GM19455 (cell line): ENCODE results near the gene GOLGA7B.
"Not testable (repeated sequence)": the region's sequence is repeated elsewhere in the genome, so short reads cannot be mapped to it uniquely, and the experiment has no call there.

Source experiments
- ATAC-seq: cut with Tn5 transposase; IDR thresholded peaks from one replicate; pipeline ENCODE4 v1.9.1; 2021; ENCODE audit not compliant: unreplicated experiment

GOLGA7B gene

DNA sequence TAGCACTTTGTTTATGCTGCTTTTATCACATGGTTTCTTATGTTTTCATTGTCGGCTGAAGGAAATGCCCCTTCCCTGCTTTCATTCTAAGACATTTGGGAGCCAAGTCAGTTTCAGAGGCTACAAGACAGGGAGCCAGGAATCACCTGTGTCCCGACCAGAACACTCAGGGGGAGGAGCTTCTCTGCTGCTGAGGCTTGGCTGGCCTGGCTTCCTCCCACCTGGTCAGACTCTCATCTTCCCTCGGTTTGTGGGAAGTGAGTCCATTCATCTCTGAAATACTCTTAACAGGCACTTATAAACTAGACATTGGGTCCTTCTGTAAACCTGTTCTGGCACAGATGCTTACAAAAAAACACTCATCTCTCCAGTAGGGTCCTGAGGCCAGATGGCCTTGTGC is 19.6 kb upstream of the GOLGA7B start:
- ATAC-seq: no peak

DNA sequence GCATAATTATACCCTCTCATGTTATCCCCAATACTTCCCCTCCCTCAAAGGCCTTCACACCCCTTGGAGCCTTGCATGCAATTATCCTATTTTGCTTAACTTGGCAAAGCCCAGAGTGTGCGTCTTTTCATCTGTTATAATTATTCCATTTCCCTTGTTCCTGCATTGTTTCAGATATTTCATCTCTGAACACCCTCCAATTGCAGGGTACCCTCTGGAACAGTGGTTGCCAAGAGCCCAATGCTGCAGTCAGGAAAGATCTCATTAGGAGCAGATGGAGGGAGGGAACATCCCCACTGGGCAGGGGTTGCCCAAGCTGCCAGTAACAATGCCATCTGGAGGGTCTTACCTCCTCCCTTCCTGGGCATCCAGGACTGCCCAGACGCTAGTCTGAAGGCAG is 18.4 kb upstream of the GOLGA7B start:
- ATAC-seq: no peak

GRCh38 chr10:97836446-97836845 is 13.2 kb upstream of the GOLGA7B start:
- no peak for ATAC-seq

DNA sequence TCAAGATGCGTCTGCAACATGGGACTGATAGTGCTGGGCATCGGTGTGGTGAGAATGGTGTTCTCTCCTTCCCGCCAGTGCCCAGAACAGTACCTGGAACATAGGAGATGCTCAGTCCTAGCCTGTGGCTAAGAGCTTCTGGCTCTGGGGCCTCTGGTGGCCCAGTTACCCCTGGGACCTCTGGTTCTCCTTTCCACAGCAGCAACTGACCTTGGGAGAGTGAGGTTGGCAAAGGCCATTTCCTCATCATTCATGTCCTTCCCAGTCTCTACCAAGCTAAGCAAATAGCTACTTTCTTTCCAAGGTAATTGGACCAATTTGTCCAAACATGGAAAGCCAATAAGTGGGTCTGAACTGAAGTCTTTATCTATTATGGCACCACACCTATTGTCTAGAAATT is 11.6 kb upstream of the GOLGA7B start:
- no peak for ATAC-seq

- ATAC-seq: not testable (repeated sequence)
These were observed 8.5 kb upstream of the GOLGA7B start for GRCh38 chr10:97841166-97841565.

DNA sequence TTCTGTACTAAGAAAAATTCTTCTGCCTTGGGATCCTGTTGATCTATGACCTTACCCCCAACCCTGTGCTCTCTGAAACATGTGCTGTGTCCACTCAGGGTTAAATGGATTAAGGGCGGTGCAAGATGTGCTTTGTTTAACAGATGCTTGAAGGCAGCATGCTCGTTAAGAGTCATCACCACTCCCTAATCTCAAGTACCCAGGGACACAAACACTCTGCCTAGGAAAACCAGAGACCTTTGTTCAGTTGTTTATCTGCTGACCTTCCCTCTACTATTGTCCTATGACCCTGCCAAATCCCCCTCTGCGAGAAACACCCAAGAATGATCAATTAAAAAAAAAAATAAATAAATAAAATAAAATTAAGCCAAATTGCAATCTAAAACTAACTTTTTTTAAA is 7.5 kb upstream of the GOLGA7B start:
- ATAC-seq: not testable (repeated sequence)

GRCh38 chr10:97842656-97843280 is 6.9 kb upstream of the GOLGA7B start:
- no peak for ATAC-seq

DNA sequence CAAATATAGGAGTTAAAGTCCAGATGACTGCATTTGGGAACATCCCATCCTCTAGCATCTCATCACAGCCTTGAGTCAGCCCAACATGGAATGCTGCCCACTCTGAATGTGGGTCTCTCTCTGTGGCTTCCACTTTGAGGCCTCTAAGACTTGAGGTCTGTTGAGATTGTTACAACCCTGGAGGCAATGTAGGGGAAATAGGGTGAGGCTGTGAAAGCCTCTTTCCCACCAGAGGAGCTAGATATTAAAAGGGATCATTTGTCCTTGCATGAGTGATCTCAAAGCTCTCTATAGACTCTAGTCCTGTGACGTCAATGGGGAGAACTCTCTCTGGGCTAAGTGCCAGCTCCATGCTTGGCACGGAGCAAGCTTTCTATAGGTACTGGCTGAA is 6.4 kb upstream of the GOLGA7B start:
- no peak for ATAC-seq

DNA sequence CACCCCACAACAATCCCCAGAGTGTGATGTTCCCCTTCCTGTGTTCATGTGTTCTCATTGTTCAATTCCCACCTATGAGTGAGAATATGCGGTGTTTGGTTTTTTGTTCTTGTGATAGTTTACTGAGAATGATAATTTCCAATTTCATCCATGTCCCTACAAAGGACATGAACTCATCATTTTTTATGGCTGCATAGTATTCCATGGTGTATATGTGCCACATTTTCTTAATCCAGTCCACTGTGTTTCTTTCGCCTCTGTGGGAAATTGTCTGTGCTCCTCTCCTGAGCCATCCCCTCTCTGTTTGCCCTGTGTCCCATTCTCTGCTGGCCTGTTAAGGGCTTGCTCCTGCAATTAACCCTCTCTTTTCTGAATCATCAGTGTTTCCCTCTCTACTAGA is 5.7 kb upstream of the GOLGA7B start:
- not testable (repeated sequence) for ATAC-seq

- no peak for ATAC-seq
These were observed 5.0 kb upstream of the GOLGA7B start for GRCh38 chr10:97844678-97845077.

GRCh38 chr10:97849103-97849686 is 448 bp upstream of the GOLGA7B start:
- ATAC-seq: no peak

GRCh38 chr10:97850446-97850845 is 803 bp downstream of the GOLGA7B start:
- ATAC-seq: no peak

DNA sequence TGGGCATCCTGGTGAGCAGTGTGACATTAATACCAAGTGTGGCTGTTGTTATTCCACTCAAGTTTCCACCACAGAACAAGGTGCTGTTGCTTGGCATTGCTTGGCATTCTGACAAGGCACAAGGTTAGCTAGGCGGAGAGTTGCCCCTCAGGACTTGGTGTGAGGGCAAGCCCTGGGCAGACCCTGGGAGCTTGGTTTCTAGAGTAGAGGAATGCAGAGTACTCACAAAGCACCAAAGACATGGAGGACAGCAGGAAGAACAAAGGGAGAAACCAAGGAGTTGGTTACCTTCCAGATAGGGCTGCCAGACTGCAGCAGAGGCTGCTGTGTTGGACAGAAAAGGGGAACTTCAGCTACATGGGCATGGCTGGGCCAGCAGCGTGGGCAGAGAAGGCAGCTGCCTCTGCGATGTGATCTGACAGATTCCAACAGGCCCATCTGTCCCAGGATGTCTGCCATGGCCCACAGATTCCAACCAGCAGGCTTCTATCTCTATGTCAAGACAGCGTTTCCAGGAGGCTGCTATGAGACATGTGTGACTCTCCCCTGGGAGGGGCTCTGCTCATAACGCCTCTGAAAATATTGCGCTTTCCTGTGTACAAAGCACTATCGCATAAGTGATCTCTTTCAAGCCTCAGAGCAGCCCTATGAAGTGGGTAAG is 1.8 kb downstream of the GOLGA7B start:
- no peak for ATAC-seq

GRCh38 chr10:97852277-97852676 is 2.6 kb downstream of the GOLGA7B start:
- ATAC-seq: no peak

GRCh38 chr10:97852840-97853405 is 3.3 kb downstream of the GOLGA7B start:
- ATAC-seq: no peak

DNA sequence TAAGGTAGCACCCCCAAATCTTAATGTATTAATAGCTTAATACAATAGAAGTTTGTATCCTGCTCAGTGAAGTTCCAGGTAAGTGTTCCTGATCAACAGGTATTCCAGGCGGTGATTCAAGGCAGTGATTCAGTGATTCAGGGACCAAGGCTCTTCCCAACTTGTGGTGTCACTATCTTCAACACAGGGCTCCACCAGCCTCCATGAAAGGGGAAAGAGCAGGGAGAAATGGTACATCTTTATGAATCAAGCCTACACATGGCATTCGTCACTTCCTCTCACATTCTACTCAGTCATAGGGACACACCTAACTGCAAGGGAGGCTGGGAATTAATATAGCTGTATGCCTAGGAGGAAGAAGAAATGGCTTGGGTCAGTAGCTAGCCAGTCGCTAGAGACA is 5.1 kb downstream of the GOLGA7B start:
- no peak for ATAC-seq

- ATAC-seq: no peak
These were observed 8.4 kb downstream of the GOLGA7B start for GRCh38 chr10:97858001-97858439.

DNA sequence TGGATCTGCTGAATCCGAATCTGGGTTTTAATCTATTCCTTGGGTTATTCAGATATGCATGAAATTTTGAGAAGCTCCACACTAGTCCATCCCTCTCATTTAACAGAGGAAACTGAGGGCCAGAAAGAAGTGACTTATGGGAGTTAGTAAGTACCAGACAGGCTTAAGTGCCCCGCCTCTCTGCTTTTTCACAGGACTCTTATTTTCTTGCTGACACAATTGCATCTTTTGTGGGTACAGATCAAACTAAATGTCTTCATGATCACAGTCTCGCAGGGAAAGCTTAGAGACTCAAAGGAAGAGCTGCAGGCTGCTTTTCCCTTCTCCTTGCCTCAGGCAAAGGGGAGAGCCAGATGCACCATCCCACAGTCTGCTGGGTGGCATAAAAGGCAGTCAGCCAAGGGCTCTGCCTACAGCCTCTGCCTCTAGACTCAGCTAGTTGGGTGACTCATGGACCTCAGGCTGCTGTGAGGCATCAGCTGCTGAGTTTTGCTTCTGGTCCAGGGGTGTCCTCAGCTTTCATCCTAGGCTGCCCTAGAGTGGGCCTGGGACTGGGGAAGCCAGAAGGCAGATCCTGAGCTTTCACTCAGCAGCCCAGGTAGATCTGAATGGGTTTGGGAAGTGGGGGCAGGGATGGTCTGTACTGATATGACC is 11.6 kb downstream of the GOLGA7B start:
- no peak for ATAC-seq

DNA sequence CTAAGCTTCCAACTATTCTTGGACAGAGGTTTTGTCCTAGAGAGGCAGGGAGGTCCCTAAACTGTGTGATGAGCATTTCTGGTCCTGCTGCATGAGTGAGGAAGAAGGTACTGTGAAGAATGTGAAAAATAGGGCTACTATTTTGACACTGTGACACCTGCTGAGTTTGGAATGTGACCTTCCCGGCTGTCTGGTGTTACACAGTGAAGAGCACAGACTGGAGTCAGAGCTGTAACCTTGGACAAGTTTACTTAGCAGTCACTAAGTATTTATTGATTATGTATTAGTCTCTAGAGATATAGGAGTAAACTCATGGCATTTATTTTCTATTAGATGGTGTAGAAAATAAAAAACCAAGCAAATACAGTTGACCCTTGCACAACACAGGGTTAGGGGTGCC is 12.3 kb downstream of the GOLGA7B start:
- ATAC-seq: no peak

GRCh38 chr10:97863808-97864207 is 14.2 kb downstream of the GOLGA7B start:
- no peak for ATAC-seq

DNA sequence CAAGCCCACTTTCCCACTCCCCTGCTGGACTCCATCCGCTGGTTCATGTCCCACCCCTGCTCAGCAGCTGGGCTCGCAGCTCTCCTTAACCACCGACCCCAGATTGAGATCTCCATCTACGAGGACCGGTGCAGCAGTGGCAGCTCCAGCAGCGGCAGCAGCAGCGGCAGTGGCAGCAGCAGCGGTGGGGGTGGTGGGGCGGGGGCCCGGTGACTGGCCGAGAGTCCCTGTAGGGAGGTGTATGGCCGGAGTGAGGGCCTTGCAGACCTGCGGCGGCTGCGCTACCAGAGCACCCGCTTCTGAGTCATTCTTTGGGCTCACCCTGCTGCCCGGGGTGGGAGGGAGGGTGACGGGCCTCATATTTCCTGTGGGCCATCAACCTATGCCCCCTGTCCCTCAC is 15.8 kb downstream of the GOLGA7B start:
- no peak for ATAC-seq
